Bladder microvascular endothelial cell (primary cell): Measurements from ENCODE around the gene RPN1. TPM values are rescaled to one million over a fixed set of nuclear protein-coding genes. Genes with fewer than 3 reads are reported as not detected.

Experiments used
- total RNA-seq: library from RNA; depleted of rRNA; stranded (reverse); fragments of >200 nt; gene quantifications from 2 replicates; pipeline ENCODE4 v1.2.3, GENCODE V29; 2014

The RPN1 gene
- 414 and 449 TPM in 2 replicates for total RNA-seq

DNA sequence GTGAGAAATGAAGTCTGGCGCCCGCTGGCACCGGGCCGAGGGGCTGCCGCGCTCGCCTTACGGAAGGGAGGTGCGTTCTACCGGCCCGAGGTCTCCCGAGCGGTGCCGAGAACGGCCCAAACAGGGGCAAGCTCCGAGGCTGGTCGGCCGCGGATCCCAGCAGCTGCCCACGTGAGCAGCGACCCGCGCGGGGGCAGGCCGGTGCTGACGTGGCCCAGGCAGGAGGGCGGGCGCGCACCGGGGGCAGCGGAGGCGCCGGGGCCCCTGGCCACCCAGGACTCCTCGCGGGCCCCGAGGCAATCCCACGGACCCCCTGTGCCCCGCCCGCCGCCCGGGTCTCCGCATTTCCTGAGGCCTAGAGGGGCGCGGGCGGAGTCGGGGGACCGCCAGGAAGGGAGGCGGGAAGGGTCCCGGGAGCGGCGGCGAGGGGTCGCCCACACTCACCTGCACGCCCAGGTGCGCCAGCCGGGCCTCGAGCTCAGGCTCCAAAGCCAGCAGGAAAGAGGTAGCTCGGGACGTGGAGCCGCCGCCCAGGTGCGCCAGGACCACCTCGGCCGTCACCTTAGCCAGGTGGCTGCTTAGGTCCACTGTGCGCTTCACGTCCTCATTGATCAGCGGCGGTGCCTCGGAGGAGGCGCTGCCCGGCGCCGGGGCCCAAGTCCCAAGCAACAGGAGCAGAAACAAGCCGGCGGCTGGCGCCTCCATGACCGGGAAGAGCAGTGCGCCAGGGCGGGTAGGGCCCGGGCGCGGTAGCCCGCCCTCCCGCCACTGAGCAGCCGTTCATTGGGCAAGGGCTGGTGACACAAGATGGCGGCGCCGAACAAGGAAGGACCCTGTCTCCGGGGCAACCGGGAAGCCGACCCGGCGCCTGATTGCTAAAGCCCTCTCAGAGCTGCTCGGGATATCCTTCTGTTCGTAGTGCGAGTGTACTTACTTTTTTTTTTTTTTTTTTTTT, at the start of gene RPN1:
Gene RPN1, minus strand, starts transcription at position 723 of the 955 bp plus-strand sequence. Its CDS starts 18 bp downstream, at position 705.

Other genes with a start within 250 kb of the RPN1 start
- not detected in 2 replicates for gene DNAJB8, start 183.9 kb downstream of the RPN1 start, total RNA-seq
- 10.4 and 12.6 TPM in 2 replicates for gene GATA2, start 157.6 kb downstream of the RPN1 start, total RNA-seq
- 28.7 and 57.0 TPM in 2 replicates for gene RAB7A, start 75.4 kb upstream of the RPN1 start, total RNA-seq
- gene ACAD9, start 228.8 kb upstream of the RPN1 start, total RNA-seq: 30.3 and 43.9 TPM in 2 replicates